GM18868 (cell line): ENCODE results near the gene CBX4.
A peak's percentile ranks its signal among the peaks of the same experiment; 100 is the strongest.

Experiments used
- ATAC-seq: cut with Tn5 transposase; IDR thresholded peaks from one replicate; pipeline ENCODE4 v1.9.1; 2021; ENCODE audit warnings: mild to moderate bottlenecking, moderate library complexity; ENCODE audit not compliant: unreplicated experiment

Gene CBX4

DNA sequence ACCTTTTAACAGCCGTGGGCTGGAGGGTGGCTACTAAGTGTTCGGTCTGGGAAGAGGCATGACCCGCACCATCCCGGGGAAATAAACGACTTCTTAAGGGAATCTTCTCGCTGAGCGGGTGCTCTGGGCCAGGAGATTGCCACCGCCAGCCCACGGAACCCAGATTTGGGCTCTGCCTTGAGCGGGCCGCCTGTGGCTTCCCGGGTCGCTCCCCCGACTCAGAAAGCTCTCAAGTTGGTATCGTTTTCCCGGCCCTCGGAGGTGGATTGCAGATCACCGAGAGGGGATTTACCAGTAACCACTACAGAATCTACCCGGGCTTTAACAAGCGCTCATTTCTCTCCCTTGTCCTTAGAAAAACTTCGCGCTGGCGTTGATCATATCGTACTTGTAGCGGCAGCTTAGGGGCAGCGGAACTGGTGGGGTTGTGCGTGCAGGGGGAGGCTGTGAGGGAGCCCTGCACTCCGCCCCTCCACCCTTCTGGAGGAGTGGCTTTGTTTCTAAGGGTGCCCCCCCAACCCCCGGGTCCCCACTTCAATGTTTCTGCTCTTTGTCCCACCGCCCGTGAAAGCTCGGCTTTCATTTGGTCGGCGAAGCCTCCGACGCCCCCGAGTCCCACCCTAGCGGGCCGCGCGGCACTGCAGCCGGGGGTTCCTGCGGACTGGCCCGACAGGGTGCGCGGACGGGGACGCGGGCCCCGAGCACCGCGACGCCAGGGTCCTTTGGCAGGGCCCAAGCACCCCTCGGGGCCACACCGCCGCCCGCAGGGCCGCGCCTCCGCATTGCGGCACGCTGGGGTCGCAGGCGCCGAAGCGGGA is 3.6 kb upstream of the CBX4 start:
- no peak for ATAC-seq

GRCh38 chr17:79842136-79842655 is 3.0 kb upstream of the CBX4 start:
- no peak for ATAC-seq

GRCh38 chr17:79841369-79842135 is 2.3 kb upstream of the CBX4 start:
- ATAC-seq: no peak

DNA sequence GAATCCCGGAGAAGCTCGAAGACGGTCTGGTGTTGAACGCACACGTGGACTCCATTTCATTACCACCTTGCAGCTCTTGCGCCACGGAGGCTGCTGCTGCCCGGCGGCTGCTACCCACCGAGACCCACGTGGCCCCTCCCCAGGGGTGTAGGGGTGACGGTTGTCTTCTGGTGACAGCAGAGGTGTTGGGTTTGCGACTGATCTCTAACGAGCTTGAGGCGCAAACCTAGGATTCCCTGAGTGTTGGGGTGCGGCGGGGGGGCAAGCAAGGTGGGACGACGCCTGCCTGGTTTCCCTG is 1.7 kb upstream of the CBX4 start:
- ATAC-seq: no peak

DNA sequence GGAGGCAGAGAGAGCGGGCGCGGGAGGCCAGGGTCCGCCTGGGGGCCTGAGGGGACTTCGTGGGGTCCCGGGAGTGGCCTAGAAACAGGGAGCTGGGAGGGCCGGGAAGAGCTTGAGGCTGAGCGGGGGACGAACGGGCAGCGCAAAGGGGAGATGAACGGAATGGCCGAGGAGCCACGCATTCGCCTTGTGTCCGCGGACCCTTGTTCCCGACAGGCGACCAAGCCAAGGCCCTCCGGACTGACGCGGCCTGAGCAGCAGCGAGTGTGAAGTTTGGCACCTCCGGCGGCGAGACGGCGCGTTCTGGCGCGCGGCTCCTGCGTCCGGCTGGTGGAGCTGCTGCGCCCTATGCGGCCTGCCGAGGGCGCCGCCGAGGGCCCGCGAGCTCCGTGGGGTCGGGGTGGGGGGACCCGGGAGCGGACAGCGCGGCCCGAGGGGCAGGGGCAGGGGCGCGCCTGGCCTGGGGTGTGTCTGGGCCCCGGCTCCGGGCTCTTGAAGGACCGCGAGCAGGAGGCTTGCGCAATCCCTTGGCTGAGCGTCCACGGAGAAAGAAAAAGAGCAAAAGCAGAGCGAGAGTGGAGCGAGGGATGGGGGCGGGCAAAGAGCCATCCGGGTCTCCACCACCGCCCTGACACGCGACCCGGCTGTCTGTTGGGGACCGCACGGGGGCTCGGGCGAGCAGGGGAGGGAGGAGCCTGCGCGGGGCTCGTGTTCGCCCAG is 1.2 kb upstream of the CBX4 start:
- ATAC-seq: no peak

DNA sequence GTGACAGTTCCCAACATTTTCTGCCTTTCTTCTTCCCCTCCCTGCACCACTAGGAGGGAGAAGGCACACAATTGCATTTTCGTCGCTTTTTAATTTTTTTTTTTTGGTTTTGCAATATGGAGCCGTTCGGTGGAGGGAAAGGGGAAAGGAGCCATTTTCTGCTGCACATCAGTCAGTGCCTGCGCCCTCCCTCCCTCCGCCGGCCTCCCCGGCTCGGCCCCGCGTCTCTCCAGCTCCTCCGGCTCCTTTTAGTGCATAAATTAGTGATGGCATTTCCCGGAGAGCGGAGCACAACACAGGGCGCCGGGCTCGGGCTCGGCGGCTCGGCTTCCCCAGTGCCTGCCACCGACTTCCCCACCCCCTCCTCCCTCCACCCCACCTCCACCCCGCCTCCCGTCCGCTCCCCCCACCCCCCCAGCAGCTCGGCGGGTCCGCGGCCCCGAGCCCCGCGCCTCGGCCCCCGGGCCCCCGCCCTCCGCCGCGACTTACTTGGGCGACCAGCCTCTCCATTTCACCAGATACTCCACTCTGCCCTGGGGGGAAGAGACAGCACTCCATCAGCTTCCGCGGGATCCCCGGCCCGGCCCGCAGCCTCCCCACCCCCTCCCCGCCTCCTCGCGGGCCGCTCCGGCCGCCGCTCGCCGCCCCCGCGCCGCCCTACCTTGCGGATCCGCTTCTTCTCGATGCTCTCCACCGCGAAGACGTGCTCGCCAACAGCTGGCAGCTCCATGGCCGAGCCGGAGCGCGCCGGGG is 542 bp downstream of the CBX4 start:
- peak; percentile 17 for ATAC-seq

DNA sequence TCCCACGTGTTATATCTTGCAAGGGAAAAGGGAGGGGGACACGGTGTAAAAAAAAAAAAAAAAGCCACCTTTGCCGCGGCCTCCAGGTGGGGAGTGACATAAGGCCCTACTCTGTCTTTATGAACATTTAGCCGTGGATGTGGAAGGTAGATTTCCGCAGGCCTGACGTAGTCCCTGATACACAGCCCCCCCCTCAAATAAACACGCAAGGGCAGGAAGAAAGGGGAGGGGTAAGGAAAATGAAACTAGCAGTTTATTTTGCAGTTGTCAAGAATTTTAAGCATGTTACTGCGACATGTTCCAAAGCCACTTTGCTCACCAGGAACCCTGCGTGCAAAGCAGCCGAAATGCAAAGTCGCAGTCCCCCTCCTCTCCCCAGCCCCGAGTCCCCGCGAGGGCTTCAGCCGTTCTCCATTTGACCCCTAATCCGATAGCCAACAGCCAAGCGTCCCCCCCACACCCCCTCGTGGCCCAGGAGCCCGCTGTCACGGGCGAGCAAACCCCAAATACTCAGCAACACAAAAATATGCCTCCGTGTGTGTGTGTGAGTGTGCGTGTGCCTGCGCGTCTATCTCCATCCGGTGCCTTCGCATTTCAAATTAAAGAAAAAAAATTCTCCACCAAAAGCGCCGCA is 1.2 kb downstream of the CBX4 start:
- no peak for ATAC-seq

DNA sequence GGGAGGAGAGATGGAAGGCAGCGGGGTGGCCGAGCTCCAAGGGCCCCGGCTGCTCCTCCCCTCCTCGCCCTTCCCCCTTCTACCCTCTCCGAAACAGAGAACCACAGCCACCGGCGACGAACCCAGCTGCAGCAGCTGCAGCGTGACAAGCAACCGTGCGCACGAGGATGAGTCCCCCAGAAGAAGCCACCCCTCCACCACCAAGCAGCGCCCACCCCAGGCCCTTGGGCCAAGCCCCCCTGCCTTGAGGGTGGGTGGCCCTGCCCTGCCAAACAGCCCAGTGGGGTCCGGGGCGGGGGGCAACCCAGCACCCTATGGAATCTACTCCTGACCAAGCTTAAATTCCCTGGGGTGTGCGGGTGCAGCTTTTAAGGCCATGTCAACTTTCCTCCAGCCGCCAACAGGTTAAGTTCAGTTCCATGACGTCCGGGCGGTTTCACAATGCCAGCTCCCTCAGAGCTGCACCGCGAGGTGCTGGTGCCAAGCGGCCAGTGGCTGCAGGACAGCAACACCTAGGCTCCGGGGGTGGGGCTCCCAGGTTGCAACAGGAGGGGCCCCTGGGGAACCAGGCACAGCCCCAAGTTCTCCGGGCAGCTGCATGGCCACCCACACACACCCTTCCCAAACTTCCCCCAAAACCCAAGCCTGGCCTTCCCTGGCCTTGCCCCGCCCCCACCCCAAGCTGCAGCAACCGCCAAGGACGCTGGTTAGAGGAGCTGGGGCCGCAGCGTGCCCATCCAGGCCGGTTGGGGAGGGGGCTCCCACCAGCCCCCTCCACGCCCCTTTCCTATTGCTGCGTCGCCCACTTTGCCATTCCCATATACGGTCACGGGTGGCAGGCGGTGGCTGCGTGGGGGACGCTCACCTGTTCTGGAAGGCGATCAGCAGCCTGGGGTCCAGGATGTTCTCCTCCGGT is 2.0 kb downstream of the CBX4 start:
- no peak for ATAC-seq

DNA sequence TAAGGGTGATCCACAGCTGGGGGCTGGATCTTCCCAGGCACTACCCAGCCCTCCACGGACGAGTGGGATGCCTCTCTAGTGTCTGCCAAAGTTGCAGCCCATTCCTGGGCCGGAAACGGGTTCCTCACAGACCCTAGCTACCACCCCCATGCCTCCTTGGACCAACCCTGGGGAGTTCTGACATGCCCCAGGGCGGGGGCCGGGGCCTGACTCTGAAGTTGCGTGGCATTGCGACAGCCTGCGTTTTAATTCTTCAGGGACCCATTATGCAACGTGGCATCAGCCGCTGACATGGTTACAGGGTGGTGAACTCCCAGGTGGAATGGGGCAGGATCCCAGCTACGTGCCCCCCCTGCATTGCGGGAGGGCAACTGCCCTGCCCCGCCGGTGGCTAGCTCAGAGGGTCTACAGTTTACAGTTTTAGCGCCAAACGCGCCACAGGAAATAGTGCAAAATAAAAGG is 2.7 kb downstream of the CBX4 start:
- ATAC-seq: no peak

DNA sequence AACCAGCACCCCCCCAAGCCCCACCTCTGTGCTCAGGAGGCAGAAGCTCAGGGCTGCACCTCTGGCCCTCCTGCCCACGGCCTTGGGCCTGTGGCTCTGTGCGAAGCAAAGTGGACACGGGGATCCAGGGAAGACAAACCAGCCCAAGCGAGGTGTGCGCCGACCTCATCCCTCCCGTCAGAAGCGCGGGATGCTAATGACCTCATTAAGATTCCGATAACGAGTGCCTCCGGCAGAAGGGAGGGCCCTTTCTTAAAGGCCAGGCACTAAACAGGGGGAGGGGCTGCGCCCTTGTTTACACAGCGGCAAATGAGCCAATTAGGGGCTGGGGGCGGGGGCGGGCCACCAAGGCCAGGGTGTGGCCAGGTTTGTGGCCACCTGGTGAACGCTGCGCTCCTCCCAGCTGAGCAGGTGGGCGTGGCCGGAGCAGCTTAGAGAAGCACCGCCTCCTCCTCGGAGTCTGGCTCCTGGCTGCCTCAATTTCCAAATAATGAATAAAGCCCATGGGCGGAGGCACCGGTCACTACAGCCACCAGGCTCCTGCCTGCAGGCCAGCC is 3.2 kb downstream of the CBX4 start:
- no peak for ATAC-seq

DNA sequence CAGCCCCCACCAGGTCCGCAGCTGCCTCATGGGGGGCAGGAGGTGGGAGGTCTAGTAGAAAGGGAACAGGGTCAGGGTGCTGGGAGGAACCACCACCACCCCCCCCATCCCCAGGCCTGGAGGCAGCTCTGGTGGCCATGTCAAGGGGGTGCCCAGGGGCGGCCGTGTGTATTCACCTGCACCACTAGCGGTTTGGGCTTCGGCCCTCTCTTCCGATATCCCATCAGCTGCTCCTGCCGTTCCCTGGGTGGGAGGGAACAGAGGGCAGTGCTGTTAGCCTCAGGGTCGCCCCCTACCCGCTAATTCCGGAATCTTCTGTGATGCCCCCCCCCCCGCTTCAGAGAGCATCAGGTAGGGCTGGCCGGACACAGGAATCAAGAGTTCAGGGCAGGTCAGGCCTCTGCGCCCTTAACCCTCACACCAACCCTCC is 3.8 kb downstream of the CBX4 start:
- ATAC-seq: no peak

DNA sequence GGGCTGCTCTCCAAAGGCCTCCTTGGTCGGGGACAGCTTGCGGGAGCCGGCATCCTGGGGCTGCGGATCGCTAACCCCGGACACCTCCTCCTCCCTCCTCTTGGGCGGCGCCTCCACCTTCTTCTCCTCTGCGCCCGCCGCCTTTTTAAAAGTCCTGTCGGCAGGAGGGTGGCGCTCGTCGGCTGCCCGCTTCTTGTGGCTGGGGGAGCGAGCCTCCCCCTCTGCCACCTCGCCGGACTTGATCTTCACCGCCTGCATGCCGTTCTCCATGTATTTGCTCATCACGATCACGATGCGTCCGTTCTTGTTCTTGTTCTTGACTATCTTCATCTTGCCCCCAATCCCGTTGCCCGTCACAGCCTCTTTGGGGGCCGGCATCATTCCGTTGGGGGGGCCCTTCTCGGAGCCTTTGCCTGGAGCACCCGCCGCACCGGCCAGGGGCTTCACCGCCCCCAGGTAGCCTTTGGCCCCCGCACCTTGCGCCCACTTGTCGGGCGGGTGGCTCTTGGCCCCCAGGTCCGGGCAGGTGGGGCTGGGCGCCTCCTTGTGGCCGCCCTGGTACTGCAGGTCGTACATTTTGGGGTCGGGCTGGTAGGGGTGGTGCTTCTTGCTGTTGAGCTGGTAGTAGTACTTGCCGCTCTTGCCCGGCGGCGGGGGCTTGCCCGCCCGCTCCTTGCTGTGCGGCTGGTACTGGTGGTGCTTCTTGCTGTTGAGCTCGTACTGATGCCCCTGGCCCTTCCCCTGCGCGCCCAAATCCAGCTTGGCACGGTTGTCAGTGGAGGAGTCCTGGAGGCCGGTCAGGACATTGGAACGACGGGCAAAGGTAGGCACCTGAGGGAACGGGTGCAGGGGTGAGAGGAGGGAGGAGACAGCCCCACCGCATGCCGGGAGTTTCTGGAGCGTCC is 4.4 kb downstream of the CBX4 start:
- no peak for ATAC-seq

DNA sequence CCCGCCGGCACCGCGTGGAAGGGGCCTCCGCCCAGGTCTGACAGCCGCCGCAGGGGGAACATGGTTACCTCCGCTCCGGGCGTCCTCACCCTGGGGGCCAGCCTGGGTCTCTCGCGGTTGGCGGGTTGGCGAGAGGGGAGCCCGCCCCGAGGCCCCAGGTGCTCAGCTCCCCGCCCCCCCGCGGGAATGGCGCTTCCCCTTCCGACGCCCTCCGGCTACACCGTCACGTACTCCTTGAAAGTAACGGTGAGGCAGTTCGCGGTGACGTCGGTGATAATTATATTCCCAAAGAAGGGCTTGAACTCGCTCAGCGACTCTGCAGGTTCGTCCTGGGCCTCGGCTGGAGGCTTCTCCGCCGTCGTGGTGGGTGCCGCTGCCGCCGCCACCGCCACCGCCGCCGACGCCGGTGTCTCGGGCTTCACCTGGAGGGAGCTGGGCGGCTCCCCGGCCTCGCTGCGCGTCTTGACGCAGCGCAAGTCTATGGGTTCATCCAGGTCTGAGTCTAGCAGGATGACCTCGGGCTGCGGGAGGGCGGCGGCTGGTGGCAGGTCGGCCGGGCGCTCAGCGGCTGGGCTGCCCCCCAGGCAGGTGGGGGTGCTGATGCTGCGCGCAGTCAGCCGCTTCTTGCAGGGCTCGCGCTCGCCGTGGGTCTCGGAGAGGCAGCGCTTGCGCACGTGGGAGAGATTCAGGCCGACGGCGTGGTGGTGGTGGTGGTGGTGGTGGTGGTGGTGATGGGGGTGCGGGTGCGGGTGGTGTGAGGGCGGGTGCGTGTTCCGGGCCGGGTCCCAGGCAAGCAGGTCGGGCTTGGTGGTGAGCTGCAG is 5.3 kb downstream of the CBX4 start:
- no peak for ATAC-seq

DNA sequence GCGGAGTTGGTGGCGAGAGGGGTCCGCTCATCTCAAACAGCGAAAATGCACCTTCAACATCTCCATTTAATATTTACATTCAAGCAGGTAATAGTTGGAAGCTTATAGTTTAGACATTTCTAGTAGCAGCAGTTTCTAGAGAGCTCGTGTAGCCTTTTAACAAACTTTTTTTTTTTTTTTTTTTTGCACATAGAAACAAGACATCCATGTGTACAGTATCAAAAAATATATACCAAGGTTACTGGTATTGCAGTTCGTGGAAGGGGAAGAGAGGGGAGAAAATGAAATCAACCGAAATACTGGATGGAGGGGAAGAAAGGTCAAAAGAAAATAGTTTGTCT is 6.2 kb downstream of the CBX4 start:
- ATAC-seq: no peak

- ATAC-seq: no peak
These were observed 6.8 kb downstream of the CBX4 start for GRCh38 chr17:79832218-79833109.
